Measurements from ENCODE around the gene ITGB4. TPM values are rescaled to one million over a fixed set of nuclear protein-coding genes. Genes with fewer than 3 reads are reported as not detected.

The ITGB4 gene
- total RNA-seq, 1 donor from 2014 or later: 10.6 TPM

- Histone ChIP-seq H3K36me3 (peaks cover 4% of the 10 kb centered on the region), H3K9me3 (replicated peaks) (no peaks in the 10 kb centered on the region)
- TF ChIP-seq CTCF (IDR thresholded peaks at IDR 0.05; ENCODE audit: borderline replicate concordance): no peak
Observed at GRCh38 chr17:75739174-75739573, 17.9 kb downstream of the ITGB4 start.

GRCh38 chr17:75739801-75740200, 18.5 kb downstream of the ITGB4 start:
- Histone ChIP-seq H3K27ac (replicated peaks) (no peak overlapping the region), H3K27me3 (ENCODE audit: low read depth) (no peaks in the 10 kb centered on the region), H3K9me3 (replicated peaks) (no peaks in the 10 kb centered on the region), H3K4me1 (no peaks in the 10 kb centered on the region), H3K36me3 (peaks cover 4% of the 10 kb centered on the region), H3K4me3 (no peak overlapping the region)
- TF ChIP-seq CTCF (IDR thresholded peaks at IDR 0.05; ENCODE audit: borderline replicate concordance): no peak
- intact Hi-C loops (cut with micrococcal nuclease): no loop called here
- DNase-seq: no peak

More at GRCh38 chr17:75739174-75739573, 17.9 kb downstream of the ITGB4 start:
- intact Hi-C loops (cut with micrococcal nuclease): no loop called here
- Histone ChIP-seq H3K27me3 (ENCODE audit: low read depth) (no peaks in the 10 kb centered on the region), H3K4me1 (no peaks in the 10 kb centered on the region), H3K4me3 (no peak overlapping the region), H3K27ac (replicated peaks) (no peak overlapping the region)
- no peak for DNase-seq

- H3K36me3 ChIP-seq: peaks cover 4% of the 10 kb centered on the region
- no peak overlapping the region for H3K4me3 ChIP-seq
- H3K27ac ChIP-seq (replicated peaks): no peak overlapping the region
- no peaks in the 10 kb centered on the region for H3K9me3 ChIP-seq (replicated peaks)
- no peaks in the 10 kb centered on the region for H3K27me3 ChIP-seq (ENCODE audit: low read depth)
- intact Hi-C loops (cut with micrococcal nuclease): no loop called here
- no peak for TF ChIP-seq CTCF (IDR thresholded peaks at IDR 0.05; ENCODE audit: borderline replicate concordance)
- no peaks in the 10 kb centered on the region for H3K4me1 ChIP-seq
- DNase-seq: no peak
Observed at GRCh38 chr17:75740215-75740614, 19.0 kb downstream of the ITGB4 start.

- Histone ChIP-seq H3K36me3 (peaks cover 4% of the 10 kb centered on the region), H3K4me3 (no peak overlapping the region), H3K9me3 (replicated peaks) (no peaks in the 10 kb centered on the region), H3K27ac (replicated peaks) (no peak overlapping the region), H3K4me1 (no peaks in the 10 kb centered on the region), H3K27me3 (ENCODE audit: low read depth) (no peaks in the 10 kb centered on the region)
- TF ChIP-seq CTCF (IDR thresholded peaks at IDR 0.05; ENCODE audit: borderline replicate concordance): no peak
- DNase-seq: no peak
- intact Hi-C loops (cut with micrococcal nuclease): no loop called here
Observed at GRCh38 chr17:75740631-75741077, 19.4 kb downstream of the ITGB4 start.

GRCh38 chr17:75742337-75742736, 21.1 kb downstream of the ITGB4 start:
- H3K36me3 ChIP-seq: no peaks in the 10 kb centered on the region
- H3K27me3 ChIP-seq (ENCODE audit: low read depth): no peaks in the 10 kb centered on the region
- intact Hi-C loops (cut with micrococcal nuclease): no loop called here
- no peak overlapping the region for H3K27ac ChIP-seq (replicated peaks)
- no peak for DNase-seq
- H3K9me3 ChIP-seq (replicated peaks): no peaks in the 10 kb centered on the region
- TF ChIP-seq CTCF (IDR thresholded peaks at IDR 0.05; ENCODE audit: borderline replicate concordance): no peak
- H3K4me3 ChIP-seq: no peak overlapping the region
- H3K4me1 ChIP-seq: peaks cover 1% of the 10 kb centered on the region

Measured in left ventricle myocardium inferior (tissue), 1 donor.